ENCODE results near the gene TMA7.
"Not testable (repeated sequence)": the region's sequence is repeated elsewhere in the genome, so short reads cannot be mapped to it uniquely, and the experiment has no call there.

TMA7 gene

DNA sequence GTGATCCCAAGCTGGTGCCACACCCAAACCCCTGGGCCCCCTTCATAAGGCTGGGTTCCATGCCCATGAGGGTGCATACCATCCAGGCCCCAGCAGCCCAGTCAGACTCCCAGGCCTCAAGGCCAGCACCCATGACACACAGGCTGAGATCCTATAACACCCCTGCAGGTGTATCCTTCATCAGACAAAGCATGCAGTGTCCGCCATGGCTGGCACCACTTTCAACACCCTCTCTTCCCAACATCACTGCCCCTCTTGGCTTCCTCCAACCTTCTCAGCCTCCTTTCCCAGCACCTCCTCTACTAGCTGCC is 3.6 kb upstream of the TMA7 start:
- DNase-seq (ENCODE audit: low read depth): no peak

DNA sequence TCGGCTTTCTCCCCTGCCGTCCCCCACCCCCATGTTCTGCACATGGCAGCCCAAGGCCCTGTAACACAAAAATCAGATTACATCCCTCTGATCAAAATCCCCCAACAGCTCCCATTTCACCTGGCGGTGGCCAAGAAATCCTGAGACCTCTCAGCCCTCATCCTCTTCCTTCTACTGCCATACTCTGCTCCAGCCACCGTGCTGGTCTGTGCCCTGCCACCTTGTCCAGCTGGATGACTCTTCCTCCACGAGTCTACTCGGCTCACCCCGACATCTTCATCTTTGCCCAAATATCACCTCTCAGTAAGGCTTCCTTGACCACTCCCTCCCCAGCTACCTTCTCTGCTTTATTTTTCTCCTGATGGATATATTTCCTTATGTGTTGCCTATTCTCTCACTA is 3.2 kb upstream of the TMA7 start:
- DNase-seq (ENCODE audit: low read depth): no peak

DNA sequence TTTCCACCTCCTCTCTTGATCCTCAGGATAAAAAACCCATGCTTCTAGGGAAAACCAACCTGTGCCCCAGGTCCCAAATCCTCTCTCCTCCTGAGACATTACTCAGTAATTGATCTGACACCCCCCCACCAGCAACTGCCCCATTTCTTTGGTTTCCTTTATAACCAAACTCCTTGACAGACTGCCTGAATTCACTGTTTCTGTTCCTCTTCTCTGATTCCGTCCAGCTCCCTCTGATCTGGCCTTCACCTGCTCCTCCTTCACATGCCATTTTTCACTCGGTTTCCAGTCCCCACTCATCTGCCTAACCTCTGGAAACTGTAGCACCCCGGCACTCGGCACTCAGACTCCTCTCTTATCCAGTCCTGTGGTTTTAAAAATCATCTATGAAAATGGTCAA is 2.2 kb upstream of the TMA7 start:
- no peak for DNase-seq (ENCODE audit: low read depth)

DNA sequence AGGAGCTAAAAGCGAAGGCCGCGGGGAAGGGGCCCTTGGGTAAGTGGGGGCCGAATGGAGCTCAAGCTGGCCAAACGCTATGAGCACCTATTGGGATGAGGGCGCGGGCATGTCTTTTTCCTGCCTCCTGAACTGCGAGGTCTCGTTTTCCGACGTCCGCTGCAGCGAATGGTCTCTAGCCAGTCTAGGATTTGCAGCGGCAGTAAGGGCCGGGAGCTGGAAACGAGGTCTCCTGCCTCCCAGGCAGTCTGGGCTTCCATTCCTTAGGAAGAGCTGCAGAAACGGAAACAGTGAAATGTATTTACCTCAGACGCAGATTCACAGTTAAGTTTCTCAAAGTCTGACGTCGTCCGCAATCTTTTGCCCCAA is 517 bp downstream of the TMA7 start:
- DNase-seq (ENCODE audit: low read depth): no peak

DNA sequence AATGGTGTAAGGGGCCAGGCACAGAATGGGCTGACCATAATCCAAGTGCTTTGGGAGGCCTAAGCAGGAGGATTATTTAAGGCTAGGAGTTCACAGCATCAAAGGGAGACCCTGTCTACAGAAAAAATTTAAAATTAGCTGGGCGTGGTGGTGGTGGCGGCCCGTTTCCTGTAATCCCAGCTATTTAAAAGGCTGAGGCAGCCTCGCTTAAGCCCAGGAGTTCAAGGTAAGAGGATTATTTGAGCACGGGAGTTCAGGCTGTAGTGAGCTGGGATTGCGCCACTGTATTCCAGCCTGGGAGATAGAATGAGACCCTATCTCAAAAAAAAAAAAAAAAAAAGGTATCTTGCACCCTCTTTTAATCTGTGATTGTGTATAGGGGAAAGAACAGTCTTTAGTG is 1.9 kb downstream of the TMA7 start:
- DNase-seq (ENCODE audit: low read depth): no peak

DNA sequence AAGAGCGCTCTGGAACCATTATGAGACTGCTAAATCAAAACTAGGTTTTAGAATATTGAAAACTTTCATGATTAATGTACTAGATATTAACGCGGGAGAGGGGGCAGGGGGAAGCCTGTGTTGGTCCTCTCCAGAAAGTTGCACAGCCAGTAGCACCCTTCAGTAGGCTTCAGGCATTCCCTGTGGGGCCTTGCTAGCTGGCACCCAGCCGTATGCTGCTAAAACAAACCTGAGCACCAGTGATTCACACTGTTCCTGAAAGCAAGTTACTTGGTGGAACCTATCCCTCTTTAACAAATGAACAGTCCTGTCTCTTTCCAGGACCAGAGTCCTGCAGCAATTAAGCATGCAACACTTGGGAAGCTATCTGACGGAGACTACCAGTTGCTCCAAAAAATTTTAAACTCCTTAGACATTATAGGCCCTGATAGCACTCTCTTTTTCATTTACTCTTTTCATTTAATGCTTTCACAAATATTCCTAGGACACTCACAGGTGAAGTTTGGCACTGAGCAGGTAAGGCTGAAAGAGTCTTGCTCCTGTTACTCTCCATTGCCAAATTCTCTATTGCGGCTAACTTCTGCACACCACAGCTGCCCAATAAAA is 5.3 kb downstream of the TMA7 start:
- no peak for DNase-seq (ENCODE audit: low read depth)

DNA sequence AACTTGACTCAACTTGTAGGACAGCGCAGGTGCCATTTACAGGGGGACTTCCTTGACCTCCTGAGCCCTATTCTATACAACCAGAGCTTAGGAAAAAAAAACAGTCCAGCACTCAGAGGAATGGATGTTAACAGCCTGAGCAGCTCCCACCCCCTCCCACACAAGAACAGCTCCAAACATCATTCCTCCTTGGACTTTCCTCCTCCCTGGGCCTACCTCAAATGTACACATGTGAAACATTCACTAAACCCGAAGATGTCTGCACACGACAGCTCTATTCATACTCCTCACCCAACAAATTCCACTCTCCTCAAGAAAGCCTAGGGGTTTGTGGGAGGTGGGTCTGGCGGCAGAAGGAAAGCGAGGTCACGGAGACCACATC is 6.0 kb downstream of the TMA7 start:
- no peak for DNase-seq (ENCODE audit: low read depth)

DNA sequence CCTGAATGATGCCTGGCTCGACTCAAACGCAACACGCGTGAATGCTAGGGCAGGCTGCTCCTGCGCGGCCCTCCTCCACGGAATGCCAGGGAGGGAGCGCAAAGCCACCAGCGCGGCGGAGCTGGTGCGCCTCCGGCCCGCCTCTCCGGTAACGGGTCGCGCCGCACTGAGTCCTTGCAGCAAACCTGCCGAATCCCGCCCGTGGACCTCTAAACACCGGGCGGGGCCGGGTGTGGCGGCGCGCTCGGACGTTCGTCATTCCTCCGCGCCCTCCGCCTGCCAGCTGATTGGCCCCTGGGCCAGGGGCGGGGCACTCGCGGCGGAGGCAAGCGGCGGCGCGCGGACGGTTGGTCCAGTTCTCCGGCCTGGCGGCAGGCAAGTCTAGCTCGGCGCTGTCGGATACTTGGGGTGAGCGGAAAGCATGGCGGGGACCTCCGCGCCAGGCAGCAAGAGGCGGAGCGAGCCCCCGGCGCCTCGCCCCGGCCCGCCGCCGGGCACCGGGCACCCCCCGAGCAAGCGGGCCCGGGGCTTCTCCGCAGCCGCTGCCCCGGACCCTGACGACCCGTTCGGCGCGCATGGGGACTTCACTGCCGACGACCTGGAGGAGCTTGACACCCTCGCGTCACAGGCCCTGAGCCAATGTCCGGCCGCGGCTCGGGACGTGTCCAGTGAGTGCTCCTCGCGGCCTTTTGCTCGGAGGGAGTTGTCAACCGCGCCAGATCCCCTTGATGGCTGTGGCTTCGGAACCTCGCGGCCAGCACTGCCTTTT is 6.6 kb downstream of the TMA7 start, which contains the start of gene ATRIP:
Gene ATRIP, plus strand, starts transcription at position 313 of the 769 bp plus-strand sequence. Its CDS starts 109 bp downstream, at position 422.
- peak; percentile 73 for DNase-seq (ENCODE audit: low read depth)

DNA sequence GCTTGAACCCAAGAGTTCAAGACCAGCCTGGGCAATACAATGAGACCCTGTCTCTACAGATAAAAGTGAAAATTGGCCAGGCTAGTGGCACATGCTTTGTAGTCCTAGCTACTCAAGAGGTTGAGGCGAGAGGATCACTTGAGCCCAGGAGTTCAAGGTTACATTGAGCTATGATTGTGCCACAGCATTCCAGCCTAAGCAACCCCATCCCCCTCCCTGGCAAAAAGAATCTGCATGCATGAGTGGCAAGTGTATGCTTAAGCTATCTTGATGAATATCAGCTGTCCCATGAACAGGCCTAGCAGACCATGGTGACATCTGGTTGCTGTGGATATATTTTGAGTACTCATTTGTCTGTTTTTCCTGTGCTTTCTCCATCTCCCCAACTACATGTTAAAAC is 11.2 kb downstream of the TMA7 start:
- DNase-seq (ENCODE audit: low read depth): no peak

DNA sequence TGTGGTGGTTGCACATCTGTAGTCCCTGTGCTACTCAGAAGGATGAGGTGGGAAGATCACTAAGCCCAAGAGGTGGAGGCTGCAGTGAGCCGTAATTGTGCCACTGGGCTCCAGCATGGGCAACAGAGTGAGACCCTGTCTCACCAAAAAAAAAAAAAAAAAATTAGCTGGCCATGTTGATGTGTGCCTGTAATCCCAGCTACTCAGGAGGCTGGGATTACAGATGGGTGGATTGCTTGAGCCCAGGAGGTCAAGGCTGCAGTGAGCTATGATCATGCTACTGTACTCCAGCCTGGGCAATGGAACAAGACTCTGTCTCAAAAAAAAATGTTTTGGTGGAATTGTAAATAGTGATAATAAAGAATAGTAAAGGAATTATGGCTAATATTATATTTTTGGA is 16.4 kb downstream of the TMA7 start:
- no peak for DNase-seq (ENCODE audit: low read depth)

DNA sequence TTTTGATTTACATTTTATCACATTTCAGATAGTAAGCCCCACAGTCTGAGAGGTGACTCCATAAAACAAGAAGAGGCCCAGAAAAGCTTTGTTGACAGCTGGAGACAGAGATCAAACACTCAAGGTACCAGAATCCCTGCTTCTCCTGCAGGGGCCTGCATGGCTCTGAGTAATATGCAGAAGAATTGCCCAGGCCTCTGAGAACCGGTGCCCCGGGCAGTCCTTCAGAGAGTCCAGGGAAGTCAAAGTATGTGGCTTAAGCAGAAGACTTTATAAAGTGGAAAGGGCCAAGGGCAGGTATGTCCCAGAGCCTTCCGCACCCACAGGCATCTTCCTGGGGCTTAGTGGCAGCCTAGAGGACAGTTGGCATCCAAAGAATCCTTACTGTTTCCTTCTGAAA is 19.3 kb downstream of the TMA7 start:
- DNase-seq (ENCODE audit: low read depth): no peak

DNA sequence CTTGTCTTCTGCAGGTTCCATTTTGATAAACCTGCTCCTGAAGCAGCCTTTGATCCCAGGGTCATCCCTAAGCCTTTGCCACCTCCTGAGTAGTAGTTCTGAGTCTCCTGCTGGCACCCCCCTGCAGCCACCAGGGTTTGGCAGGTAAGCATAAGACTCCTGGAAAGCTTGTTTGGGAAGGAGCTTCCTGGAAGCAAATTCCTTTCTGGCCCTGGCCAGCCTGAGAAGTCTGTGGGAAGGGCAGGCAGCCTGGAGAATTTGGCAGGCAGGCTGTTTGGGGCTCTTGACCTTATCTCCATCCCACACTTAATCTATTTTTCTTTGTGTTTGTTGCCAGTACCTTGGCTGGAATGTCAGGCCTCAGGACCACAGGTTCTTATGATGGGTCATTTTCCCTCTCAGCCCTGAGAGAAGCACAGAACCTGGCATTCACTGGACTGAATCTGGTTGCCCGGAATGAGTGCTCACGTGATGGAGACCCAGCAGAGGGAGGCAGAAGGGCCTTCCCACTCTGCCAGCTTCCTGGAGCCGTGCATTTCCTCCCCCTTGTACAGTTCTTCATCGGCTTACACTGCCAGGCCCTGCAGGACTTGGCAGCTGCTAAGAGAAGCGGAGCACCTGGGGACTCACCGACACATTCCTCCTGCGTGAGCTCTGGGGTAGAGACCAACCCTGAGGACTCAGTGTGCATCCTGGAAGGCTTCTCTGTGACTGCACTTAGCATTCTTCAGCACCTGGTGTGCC is 19.9 kb downstream of the TMA7 start:
- DNase-seq (ENCODE audit: low read depth): no peak

DNA sequence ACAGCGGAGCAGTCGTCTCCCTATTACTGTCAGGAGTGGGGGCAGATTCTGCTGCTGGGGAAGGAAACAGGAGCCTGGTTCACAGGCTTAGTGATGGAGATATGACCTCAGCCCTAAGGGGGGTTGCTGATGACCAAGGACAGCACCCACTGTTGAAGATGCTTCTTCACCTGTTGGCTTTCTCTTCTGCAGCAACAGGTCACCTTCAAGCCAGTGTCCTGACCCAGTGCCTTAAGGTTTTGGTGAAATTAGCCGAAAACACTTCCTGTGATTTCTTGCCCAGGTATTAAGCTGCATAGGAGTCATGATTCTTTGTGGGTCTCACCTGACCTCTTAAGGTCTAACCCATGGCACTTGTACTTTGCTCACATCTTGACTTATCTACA is 20.5 kb downstream of the TMA7 start:
- DNase-seq (ENCODE audit: low read depth): no peak

DNA sequence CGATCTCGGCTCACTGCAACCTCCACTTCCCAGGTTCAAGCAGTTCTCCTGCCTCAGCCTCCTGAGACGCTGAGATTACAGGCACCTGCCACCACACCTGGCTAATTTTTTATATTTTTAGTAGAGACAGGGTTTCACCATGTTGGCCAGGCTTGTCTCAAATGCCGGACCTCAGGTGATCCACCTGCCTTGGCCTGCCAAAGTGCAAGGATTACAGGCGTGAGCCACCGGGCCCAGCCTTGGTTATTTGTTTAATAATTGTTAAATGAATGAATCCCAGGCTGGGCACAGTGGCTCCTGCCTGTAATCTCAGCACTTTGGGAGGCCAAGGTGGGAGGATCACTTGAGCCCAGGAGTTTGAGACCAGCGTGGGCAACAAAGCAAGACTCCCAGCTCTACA is 21.7 kb downstream of the TMA7 start:
- DNase-seq (ENCODE audit: low read depth): not testable (repeated sequence)

DNA sequence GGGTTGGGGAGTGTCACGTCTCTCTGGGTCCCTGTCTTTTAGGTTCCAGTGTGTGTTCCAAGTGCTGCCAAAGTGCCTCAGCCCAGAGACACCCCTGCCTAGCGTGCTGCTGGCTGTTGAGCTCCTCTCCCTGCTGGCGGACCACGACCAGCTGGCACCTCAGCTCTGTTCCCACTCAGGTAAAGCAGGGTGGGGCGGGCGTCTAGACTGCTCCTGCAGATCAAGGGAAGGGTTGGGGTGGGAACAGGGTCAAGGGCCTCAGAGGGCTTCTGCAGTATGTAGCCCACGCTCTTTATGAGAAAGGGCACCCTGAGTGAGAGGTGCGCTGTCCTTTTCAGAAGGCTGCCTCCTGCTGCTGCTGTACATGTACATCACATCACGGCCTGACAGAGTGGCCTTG is 23.6 kb downstream of the TMA7 start:
- DNase-seq (ENCODE audit: low read depth): no peak

DNA sequence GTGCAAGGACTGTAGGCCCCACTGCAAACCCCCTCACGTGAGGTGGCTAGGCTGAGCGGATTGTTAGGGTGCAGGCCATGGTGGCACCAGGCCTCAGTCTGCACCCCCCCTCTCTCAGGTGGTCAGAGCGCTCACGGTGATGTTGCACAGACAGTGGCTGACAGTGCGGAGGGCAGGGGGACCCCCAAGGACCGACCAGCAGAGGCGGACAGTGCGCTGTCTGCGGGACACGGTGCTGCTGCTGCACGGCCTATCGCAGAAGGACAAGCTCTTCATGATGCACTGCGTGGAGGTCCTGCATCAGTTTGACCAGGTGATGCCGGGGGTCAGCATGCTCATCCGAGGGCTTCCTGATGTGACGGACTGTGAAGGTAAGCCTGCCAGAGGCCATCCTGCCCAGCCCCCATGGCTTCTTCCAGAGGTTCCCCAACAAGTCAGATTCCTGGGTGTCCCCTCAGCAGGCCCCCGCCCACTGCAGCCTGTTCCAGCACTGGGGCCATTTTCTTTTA is 24.7 kb downstream of the TMA7 start:
- DNase-seq (ENCODE audit: low read depth): no peak

DNA sequence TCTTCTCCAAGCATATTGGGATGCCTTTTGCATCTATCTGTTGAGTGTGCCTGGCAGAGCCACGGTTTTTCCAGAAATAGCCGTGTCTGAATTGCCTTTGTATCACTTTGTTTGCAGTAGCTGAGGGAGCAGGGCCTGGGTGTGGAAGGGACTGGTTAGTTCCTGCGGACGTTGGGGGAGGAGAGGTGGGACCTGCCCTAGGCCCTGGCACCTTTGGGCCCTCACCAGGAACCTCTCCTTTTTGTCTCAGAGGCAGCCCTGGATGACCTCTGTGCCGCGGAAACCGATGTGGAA is 25.1 kb downstream of the TMA7 start:
- DNase-seq (ENCODE audit: low read depth): no peak

DNA sequence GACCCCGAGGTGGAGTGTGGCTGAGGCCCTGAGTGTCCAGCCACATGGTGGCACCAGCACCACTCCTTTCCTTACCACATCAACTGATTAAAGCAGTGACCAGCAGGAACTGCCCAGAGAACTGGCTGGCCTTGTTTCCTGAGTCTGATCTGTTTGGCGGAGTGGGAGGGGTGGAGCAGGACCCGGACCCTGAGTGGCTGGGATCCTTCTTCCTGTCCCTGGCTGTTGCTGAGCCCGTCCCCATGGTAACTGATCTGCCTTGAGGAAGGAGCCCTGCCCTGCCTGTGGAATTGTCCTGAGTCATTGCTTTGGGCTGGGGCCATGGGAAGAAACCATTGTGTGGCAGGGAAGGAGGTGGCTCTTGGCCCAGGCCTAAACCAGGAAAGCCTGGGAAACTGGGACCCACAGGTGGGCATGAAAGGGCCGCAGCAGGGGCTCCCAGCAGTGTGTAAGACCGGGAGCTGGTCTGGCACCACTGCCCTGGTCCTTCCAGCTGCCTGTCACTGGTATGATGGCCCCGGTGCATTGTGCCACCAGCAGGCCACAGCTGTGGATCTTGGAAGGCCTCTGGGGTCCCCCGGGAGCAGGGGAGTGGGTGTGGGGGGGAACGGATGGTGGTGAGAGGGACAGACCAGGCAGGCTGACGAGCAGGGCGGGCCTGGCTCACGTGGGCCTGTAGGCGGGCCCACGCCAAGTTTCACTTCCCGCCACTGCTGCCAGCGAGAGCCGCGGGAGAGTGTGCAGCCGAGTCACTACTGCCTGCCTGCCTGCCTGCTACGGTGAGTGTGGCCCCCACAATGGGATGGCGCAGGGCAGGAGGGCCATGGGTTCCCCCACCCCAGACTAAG is 25.7 kb downstream of the TMA7 start:
- peak; percentile 49 for DNase-seq (ENCODE audit: low read depth)

DNA sequence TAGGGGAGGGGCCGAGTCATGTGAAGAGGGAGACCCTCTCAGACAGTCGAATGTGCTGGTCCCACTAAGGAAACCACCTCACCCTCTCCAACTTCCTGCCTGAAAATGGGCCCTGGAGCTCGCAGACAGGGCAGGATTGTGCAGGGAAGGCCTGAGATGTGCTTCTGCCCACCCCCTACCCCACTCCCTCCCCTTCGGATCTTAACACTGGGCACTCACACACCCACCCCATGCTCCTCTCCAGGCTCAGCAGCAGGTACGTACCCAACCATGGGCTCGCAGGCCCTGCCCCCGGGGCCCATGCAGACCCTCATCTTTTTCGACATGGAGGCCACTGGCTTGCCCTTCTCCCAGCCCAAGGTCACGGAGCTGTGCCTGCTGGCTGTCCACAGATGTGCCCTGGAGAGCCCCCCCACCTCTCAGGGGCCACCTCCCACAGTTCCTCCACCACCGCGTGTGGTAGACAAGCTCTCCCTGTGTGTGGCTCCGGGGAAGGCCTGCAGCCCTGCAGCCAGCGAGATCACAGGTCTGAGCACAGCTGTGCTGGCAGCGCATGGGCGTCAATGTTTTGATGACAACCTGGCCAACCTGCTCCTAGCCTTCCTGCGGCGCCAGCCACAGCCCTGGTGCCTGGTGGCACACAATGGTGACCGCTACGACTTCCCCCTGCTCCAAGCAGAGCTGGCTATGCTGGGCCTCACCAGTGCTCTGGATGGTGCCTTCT is 26.5 kb downstream of the TMA7 start:
- no peak for DNase-seq (ENCODE audit: low read depth)

DNA sequence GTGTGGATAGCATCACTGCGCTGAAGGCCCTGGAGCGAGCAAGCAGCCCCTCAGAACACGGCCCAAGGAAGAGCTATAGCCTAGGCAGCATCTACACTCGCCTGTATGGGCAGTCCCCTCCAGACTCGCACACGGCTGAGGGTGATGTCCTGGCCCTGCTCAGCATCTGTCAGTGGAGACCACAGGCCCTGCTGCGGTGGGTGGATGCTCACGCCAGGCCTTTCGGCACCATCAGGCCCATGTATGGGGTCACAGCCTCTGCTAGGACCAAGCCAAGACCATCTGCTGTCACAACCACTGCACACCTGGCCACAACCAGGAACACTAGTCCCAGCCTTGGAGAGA is 27.0 kb downstream of the TMA7 start:
- no peak for DNase-seq (ENCODE audit: low read depth)

DNA sequence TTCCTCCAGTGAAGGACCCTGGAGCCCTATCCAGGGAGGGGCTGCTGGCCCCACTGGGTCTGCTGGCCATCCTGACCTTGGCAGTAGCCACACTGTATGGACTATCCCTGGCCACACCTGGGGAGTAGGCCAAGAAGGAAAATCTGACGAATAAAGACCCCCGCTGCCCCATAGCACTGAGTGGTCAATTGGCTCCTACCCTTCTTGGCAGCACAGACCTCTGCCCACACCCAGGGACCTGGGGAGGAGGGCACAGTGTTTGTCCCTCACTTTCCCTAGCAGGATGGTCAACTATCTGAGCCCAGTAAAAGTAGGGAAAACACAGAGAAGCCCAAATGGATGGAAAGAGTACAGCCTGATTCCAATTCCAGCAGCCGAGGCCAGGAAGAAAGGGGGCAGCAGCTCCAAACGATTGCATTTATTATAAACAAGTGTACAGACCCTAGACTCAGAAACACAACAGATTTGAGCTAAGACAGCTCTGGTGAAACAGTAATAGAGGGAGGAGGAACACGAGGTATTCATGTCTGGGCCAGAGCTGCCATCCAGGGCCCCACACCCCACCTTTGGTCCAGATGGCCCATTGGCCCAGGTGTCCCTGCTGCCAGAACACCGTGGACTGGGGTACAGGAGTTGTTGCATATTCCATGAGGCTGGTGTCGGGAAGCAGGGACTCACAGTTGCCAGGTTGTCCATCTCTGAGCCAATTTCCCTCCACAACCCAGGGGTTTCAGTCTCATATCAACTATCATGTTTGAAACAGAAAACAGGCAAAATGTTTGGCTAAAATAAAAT is 27.6 kb downstream of the TMA7 start:
- DNase-seq (ENCODE audit: low read depth): no peak

Measured in stimulated activated CD8-positive, alpha-beta memory T cell treated with anti-CD3 and anti-CD28 coated beads, Interleukin-7, amount 100 ng/mL, for 24 hours (primary cell).